ENCODE data around the gene GAREM2.

GRCh38 chr2:26172189-26172870 lies 558 bp upstream of the GAREM2 start:
- TF ChIP-seq CTCF (IDR thresholded peaks at IDR 0.05; ENCODE audit: low read length) (no peak), EZH2 (IDR thresholded peaks at IDR 0.05; ENCODE audit: borderline replicate concordance, low read length) (no peak)
